B cell (primary cell): ENCODE measurements around the gene PPP1R14C. TPM values are rescaled to one million over a fixed set of nuclear protein-coding genes. Genes with fewer than 3 reads are reported as not detected.

Source experiments
- ATAC-seq: fragments of 200-7000 bp; cut with Tn5 transposase; one replicate; pipeline ENCODE4 v1.10.0; 2021; ENCODE audit warnings: low read depth, mild to moderate bottlenecking, moderate number of reproducible peaks, moderate library complexity
- CTCF ChIA-PET: fragments of 350-600 bp; sonication (Branson Sonifier 250); formaldehyde crosslinking; loops from one replicate; lab custom pipeline; 2021; ENCODE audit warnings: antibody characterized with exemption, inconsistent platforms; lab: Charles Lee
- POLR2A ChIA-PET: fragments of 350-600 bp; sonication (Branson Sonifier 250); formaldehyde crosslinking; loops from one replicate; lab custom pipeline; 2021; ENCODE audit warnings: antibody characterized with exemption; lab: Charles Lee
- DNase-seq: peaks from one replicate; pipeline ENCODE4 v3.0.0; 2013
- H2AFZ ChIP-seq: 2 replicates; pipeline ENCODE4 v1.6.1; 2012; ENCODE audit warnings: mild to moderate bottlenecking, low read depth, low read length; ENCODE audit not compliant: insufficient read depth, poor library complexity, severe bottlenecking
- H3K27ac ChIP-seq, 2 donors: 1 replicate in 1 of 2; 2 replicates in 1 of 2; pipeline ENCODE4 v1.5.1; 2012 to 2013; ENCODE audit warnings: low read length in 2 of 2, mild to moderate bottlenecking in 2 of 2, moderate library complexity in 1 of 2
- H3K27me3 ChIP-seq, 4 experiments: fragments of 200-600 bp in 1 of 4; sonication (generic) in 1 of 4; replicated peaks in 1 of 4; 1 replicate in 2 of 4; 2 replicates in 2 of 4; pipeline versions ENCODE4 v1.6.1 to v1.7.0; 2013 to 2016; ENCODE audit warnings: low read length in 3 of 4, mild to moderate bottlenecking in 2 of 4, mixed read lengths in 1 of 4, moderate library complexity in 1 of 4; ENCODE audit not compliant: insufficient read depth in 4 of 4, control insufficient read depth in 3 of 4; ENCODE audit errors: control extremely low read depth in 1 of 4
- H3K36me3 ChIP-seq, 2 experiments: replicated peaks in 1 of 2; 1 replicate in 1 of 2; 2 replicates in 1 of 2; pipeline versions ENCODE4 v1.6.1 to v1.7.1; 2013; ENCODE audit warnings: low read length in 1 of 2; ENCODE audit not compliant: insufficient read depth in 2 of 2, control insufficient read depth in 1 of 2; ENCODE audit errors: control extremely low read depth in 1 of 2, extremely low read depth in 1 of 2
- H3K4me1 ChIP-seq, 2 donors: fragments of 200-600 bp in 1 of 2; sonication (generic) in 1 of 2; 1 replicate in 1 of 2; 2 replicates in 1 of 2; pipeline versions ENCODE4 v1.5.1 to v1.6.1; 2013 to 2017; ENCODE audit warnings: low read length in 2 of 2; ENCODE audit not compliant: control insufficient read depth in 2 of 2, insufficient read depth in 2 of 2
- H3K4me2 ChIP-seq: replicated peaks from 2 replicates; pipeline ENCODE3; 2012; ENCODE audit warnings: mild to moderate bottlenecking, low read depth, low read length; ENCODE audit not compliant: poor library complexity, severe bottlenecking
- H3K4me3 ChIP-seq, 5 experiments: fragments of 200-600 bp in 1 of 5; sonication (generic) in 1 of 5; 1 replicate in 3 of 5; 2 replicates in 2 of 5; pipeline versions ENCODE4 v1.5.1 to v1.7.0; 2011 to 2016; ENCODE audit warnings: low read length in 4 of 5, mild to moderate bottlenecking in 4 of 5, low read depth in 2 of 5, control low read depth in 1 of 5, moderate library complexity in 1 of 5; ENCODE audit not compliant: insufficient read depth in 1 of 5; ENCODE audit errors: control extremely low read depth in 1 of 5, extremely low read depth in 1 of 5
- H3K79me2 ChIP-seq: fragments of 200-600 bp; sonication (generic); one replicate; pipeline ENCODE4 v1.6.0; 2016; ENCODE audit warnings: low read length; ENCODE audit not compliant: control insufficient read depth, insufficient read depth
- H3K9ac ChIP-seq: fragments of 200-600 bp; sonication (generic); 2 replicates; pipeline ENCODE4 v1.6.1; 2017; ENCODE audit warnings: mild to moderate bottlenecking, low read length, moderate library complexity
- H3K9me3 ChIP-seq, 3 donors: one replicate each; pipeline versions ENCODE4 v1.6.1 to v1.7.1; 2013; ENCODE audit warnings: low read length in 2 of 3; ENCODE audit not compliant: control insufficient read depth in 2 of 3, insufficient read depth in 1 of 3; ENCODE audit errors: control extremely low read depth in 1 of 3
- H4K20me1 ChIP-seq: 2 replicates; pipeline ENCODE4 v1.6.0; 2012; ENCODE audit warnings: mild to moderate bottlenecking, low read length; ENCODE audit not compliant: insufficient read depth, control insufficient read depth, poor library complexity, severe bottlenecking
- H3K27ac Mint-ChIP-seq: one replicate; pipeline ENCODE4 v1.8.0; 2021; ENCODE audit warnings: mixed read lengths
- H3K27me3 Mint-ChIP-seq: one replicate; pipeline ENCODE4 v1.8.0; 2021; ENCODE audit warnings: mixed read lengths
- H3K4me1 Mint-ChIP-seq: one replicate; pipeline ENCODE4 v1.8.0; 2021; ENCODE audit warnings: mixed read lengths
- H3K4me3 Mint-ChIP-seq: one replicate; pipeline ENCODE4 v1.8.0; 2021; ENCODE audit warnings: mixed read lengths
- H3K9me3 Mint-ChIP-seq: one replicate; pipeline ENCODE4 v1.8.0; 2022; ENCODE audit warnings: mixed read lengths; ENCODE audit not compliant: insufficient read depth
- EZH2 ChIP-seq: IDR thresholded peaks from 2 replicates; pipeline ENCODE4 v1.6.1; 2012; ENCODE audit warnings: borderline replicate concordance, low read depth, mild to moderate bottlenecking, moderate library complexity, low read length; ENCODE audit not compliant: insufficient read depth, poor library complexity, severe bottlenecking
- WGBS: methylation state at CpG from one replicate; pipeline ENCODE4 v1.1.5; 2013; ENCODE audit warnings: missing lambda C conversion rate; ENCODE audit not compliant: insufficient coverage; 5-methylcytosine and 5-hydroxymethylcytosine counted together
- intact Hi-C: fragments of 100-400 bp; cut with micrococcal nuclease; formaldehyde crosslinking; loops from one replicate; pipeline ENCODE4 v1.10.0; 2022
- polyA plus RNA-seq: library from polyadenylated mRNA; depleted of rRNA; stranded (reverse); fragments of >200 nt; gene quantifications from 2 replicates; pipeline ENCODE4 v1.2.3, GENCODE V29; 2012
- total RNA-seq, 2 donors: library from RNA; stranded (reverse); fragments of 120-200 nt in 1 of 2; gene quantifications; 1 replicate in 1 of 2; 2 replicates in 1 of 2; pipeline versions ENCODE4 v1.2.3 to v1.2.4, GENCODE V29; 2013 to 2022
- TF ChIP-seq, protein P1 (sequence below): fragments of 200-600 bp; IDR thresholded peaks from one replicate; pipeline ENCODE4 v1.8.0; 2022; ENCODE audit warnings: antibody characterized with exemption, mild to moderate bottlenecking

The PPP1R14C gene
- total and polyA plus RNA-seq, 2 donors (not counting 1 experiment from before 2014, with no cell fraction given) = not detected

DNA sequence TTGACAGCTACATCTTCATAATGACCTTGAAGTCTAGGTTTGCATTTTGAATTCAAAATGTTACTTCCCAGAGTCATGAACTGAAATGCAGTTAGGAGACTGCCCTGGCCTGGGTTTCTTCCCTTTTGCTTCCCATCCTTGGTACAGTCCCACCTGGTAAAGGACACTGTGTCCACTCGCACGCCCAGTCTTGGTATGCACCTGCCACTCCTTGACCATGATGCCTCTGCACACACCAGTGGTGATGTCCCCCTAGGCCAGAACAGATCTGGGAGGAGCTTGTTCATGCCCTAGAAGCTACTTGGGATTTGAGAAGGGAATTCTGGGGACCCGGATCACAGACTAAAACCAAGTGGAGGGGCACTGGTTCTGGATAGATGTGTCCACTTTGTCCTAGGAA lies 3.6 kb downstream of the PPP1R14C start:
- H3K27me3 Mint-ChIP-seq = peaks cover 71% of the 10 kb centered on the region
- Histone ChIP-seq H3K27me3 (peaks cover 1 to 61% (median 39%) of the 10 kb centered on the region in 4 experiments), H2AFZ (no peak overlapping the region), H4K20me1 (no peaks in the 10 kb centered on the region), H3K9ac (no peak overlapping the region), H3K9me3 (no peaks in the 10 kb centered on the region), H3K27ac (no peak overlapping the region), H3K4me2 (no peak overlapping the region), H3K79me2 (no peaks in the 10 kb centered on the region), H3K36me3 (no peaks in the 10 kb centered on the region), H3K4me1 (peaks cover 25 to 35% of the 10 kb centered on the region in 2 donors), H3K4me3 (no peak overlapping the region)
- ChIA-PET POLR2A (no interaction called here), CTCF (no interaction called here)
- intact Hi-C loops = no loop called here
- TF ChIP-seq, protein P1, sequence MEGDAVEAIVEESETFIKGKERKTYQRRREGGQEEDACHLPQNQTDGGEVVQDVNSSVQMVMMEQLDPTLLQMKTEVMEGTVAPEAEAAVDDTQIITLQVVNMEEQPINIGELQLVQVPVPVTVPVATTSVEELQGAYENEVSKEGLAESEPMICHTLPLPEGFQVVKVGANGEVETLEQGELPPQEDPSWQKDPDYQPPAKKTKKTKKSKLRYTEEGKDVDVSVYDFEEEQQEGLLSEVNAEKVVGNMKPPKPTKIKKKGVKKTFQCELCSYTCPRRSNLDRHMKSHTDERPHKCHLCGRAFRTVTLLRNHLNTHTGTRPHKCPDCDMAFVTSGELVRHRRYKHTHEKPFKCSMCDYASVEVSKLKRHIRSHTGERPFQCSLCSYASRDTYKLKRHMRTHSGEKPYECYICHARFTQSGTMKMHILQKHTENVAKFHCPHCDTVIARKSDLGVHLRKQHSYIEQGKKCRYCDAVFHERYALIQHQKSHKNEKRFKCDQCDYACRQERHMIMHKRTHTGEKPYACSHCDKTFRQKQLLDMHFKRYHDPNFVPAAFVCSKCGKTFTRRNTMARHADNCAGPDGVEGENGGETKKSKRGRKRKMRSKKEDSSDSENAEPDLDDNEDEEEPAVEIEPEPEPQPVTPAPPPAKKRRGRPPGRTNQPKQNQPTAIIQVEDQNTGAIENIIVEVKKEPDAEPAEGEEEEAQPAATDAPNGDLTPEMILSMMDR = no peak
- TF ChIP-seq EZH2 = no peak
- 96% methylated on average over 2 of the region's 3 CpGs for WGBS
- H3K9me3 Mint-ChIP-seq = no peaks in the 10 kb centered on the region
- no peak overlapping the region for H3K27ac Mint-ChIP-seq
- DNase-seq (no peak), ATAC-seq (no peak)
- no peak overlapping the region for H3K4me3 Mint-ChIP-seq
- H3K4me1 Mint-ChIP-seq = peaks cover 27% of the 10 kb centered on the region

DNA sequence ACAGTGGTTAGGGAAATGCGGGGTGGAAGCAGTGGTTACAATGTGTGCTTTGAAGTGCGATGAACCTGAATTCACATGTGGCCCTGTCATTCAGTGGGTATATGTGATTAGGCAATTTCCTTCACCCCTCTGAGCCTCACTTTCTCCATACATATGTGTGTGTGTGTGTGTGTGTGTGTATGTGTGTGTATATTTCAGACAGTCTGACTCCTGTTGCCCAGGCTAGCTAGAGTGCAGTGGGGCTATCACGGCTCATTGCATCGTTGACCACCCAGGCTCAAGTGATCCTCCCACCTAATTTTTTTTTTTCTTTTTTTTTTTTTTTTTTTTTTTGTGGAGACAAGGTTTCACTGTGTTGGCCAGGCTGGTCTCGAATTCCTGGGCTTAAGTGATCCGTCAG lies 6.3 kb downstream of the PPP1R14C start:
- CTCF ChIA-PET = interaction anchor here (0.6 kb wide), 1 partner anchor 84 kb away, joined by 4 read pairs; no protein-coding TSS in a partner anchor
- POLR2A ChIA-PET = no interaction called here
- Histone ChIP-seq H4K20me1 (no peaks in the 10 kb centered on the region), H3K4me1 (peaks cover 7 to 15% of the 10 kb centered on the region in 2 donors), H2AFZ (no peak overlapping the region), H3K4me2 (no peak overlapping the region), H3K27me3 (peaks cover 1 to 55% (median 32%) of the 10 kb centered on the region in 4 experiments), H3K9ac (no peak overlapping the region), H3K27ac (no peak overlapping the region), H3K9me3 (no peaks in the 10 kb centered on the region), H3K79me2 (no peaks in the 10 kb centered on the region), H3K36me3 (no peaks in the 10 kb centered on the region), H3K4me3 (no peak overlapping the region)
- Mint-ChIP-seq H3K4me1 (peaks cover 16% of the 10 kb centered on the region), H3K4me3 (no peak overlapping the region), H3K9me3 (no peaks in the 10 kb centered on the region), H3K27ac (no peak overlapping the region), H3K27me3 (peaks cover 70% of the 10 kb centered on the region)
- TF ChIP-seq, protein P1 = no peak
- no peak for TF ChIP-seq EZH2
- no peak for DNase-seq
- 86% methylated on average over 2 of the region's 6 CpGs for whole genome bisulfite sequencing
- intact Hi-C loops = no loop called here
- ATAC-seq = no peak
